Thyroid gland (tissue), 4 donors: ENCODE results near the gene RAD18.

ENCODE experiments used
- CTCF ChIP-seq, 6 experiments: fragments of 200-600 bp in 3 of 6; fragments of 450-650 bp in 3 of 6; sonication (generic) in 3 of 6; IDR thresholded peaks; one replicate each; pipeline ENCODE4 v1.5.1; 2016 to 2019; ENCODE audit warnings: antibody characterized with exemption in 6 of 6, mild to moderate bottlenecking in 2 of 6, inconsistent platforms in 1 of 6, moderate library complexity in 1 of 6
- POLR2A ChIP-seq, 2 donors: fragments of 450-650 bp; IDR thresholded peaks; one replicate each; pipeline ENCODE4 v1.6.1; 2017; ENCODE audit warnings: antibody characterized with exemption in 2 of 2, mild to moderate bottlenecking in 2 of 2, moderate library complexity in 1 of 2

DNA sequence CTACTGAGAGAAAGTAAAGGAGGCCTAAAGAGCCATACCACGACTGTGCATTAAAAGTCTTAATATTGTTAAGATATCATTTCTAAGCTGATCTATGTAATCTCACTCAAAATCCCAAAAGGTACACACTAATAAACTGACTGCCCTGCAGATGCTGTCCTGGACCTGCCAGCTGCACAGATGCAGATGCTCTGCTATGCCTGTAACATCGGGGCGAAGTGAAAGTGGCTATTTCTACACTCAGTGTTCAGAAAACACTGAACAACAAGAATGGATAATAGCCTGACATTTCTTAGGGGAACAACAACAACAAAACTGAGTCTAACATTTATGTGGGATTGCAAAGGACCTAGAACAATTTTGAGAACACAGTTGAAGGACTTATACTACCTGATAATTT lies 31.9 kb downstream of the RAD18 start:
- TF ChIP-seq POLR2A (IDR thresholded peaks at IDR 0.05), result no peak
- TF ChIP-seq CTCF (IDR thresholded peaks at IDR 0.05), result no peak
